B cell (primary cell): ENCODE measurements around the gene MACROH2A1.

Experiments
- EZH2 ChIP-seq: IDR thresholded peaks from 2 replicates; pipeline ENCODE4 v1.6.1; 2012; ENCODE audit warnings: borderline replicate concordance, low read depth, mild to moderate bottlenecking, moderate library complexity, low read length; ENCODE audit not compliant: insufficient read depth, poor library complexity, severe bottlenecking
- TF ChIP-seq, protein P1 (sequence below): fragments of 200-600 bp; IDR thresholded peaks from one replicate; pipeline ENCODE4 v1.8.0; 2022; ENCODE audit warnings: antibody characterized with exemption, mild to moderate bottlenecking

DNA sequence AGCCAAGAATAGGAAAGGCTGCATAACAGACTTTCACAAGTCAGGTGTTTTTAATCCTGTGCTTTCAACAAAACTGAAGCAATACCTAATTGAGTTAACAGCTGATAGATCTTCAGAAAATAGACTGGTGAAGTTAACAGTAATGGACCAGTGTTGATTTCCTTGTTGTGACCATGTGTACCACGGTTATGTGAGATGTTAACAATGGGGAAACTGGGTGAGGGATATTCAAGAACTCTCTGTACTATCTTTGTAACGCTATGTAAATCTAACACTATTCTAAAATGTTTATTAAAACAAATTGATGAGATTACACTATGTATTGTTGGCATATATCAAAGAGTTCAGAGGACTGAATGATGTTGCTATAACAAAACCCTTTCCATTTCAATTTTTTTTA, 36.9 kb downstream of the MACROH2A1 start:
- TF ChIP-seq, protein P1, sequence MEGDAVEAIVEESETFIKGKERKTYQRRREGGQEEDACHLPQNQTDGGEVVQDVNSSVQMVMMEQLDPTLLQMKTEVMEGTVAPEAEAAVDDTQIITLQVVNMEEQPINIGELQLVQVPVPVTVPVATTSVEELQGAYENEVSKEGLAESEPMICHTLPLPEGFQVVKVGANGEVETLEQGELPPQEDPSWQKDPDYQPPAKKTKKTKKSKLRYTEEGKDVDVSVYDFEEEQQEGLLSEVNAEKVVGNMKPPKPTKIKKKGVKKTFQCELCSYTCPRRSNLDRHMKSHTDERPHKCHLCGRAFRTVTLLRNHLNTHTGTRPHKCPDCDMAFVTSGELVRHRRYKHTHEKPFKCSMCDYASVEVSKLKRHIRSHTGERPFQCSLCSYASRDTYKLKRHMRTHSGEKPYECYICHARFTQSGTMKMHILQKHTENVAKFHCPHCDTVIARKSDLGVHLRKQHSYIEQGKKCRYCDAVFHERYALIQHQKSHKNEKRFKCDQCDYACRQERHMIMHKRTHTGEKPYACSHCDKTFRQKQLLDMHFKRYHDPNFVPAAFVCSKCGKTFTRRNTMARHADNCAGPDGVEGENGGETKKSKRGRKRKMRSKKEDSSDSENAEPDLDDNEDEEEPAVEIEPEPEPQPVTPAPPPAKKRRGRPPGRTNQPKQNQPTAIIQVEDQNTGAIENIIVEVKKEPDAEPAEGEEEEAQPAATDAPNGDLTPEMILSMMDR: no peak
- TF ChIP-seq EZH2: no peak
